Adrenal gland (tissue), 12 donors: ENCODE data around the gene MYO7A. TPM values are rescaled to one million over a fixed set of nuclear protein-coding genes. Genes with fewer than 3 reads are reported as not detected.

Experiments used
- DNase-seq, 7 donors: peaks; one replicate each; pipeline ENCODE4 v3.0.0-alpha.2; 2019 to 2020
- H3K27ac ChIP-seq, 5 donors: fragments of 200-600 bp; sonication (generic) in 4 of 5; 1 replicate in 3 of 5; 2 replicates in 2 of 5; pipeline versions ENCODE4 v1.5.1 to v1.8.0; 2016 to 2020; ENCODE audit warnings: mild to moderate bottlenecking in 1 of 5
- H3K27me3 ChIP-seq: fragments of 200-600 bp; 2 replicates; pipeline ENCODE4 v1.8.0; 2021
- H3K36me3 ChIP-seq, 2 donors: fragments of 200-600 bp; replicated peaks in 1 of 2; 1 replicate in 1 of 2; 2 replicates in 1 of 2; pipeline versions ENCODE4 v1.5.1 to v1.8.0; 2018 to 2022
- H3K4me1 ChIP-seq, 2 donors: fragments of 200-600 bp; replicated peaks in 1 of 2; 1 replicate in 1 of 2; 2 replicates in 1 of 2; pipeline versions ENCODE4 v1.5.1 to v1.8.0; 2018 to 2021
- H3K4me3 ChIP-seq, 4 donors: fragments of 200-600 bp; sonication (generic) in 3 of 4; one replicate each; pipeline ENCODE4 v1.5.1; 2016 to 2018
- H3K9me3 ChIP-seq, 3 donors: fragments of 200-600 bp; sonication (generic) in 1 of 3; replicated peaks in 1 of 3; 1 replicate in 2 of 3; 2 replicates in 1 of 3; pipeline versions ENCODE4 v1.5.1 to v1.8.0; 2016 to 2021
- POLR2A ChIP-seq, 2 donors: fragments of 450-650 bp; IDR thresholded peaks; one replicate each; pipeline ENCODE4 v1.6.1; 2017; ENCODE audit warnings: antibody characterized with exemption in 2 of 2, mild to moderate bottlenecking in 2 of 2, moderate library complexity in 1 of 2
- WGBS, 4 donors: extraction: QIAGEN DNeasy Blood & Tissue Kit in 2 of 4; methylation state at CpG; one replicate each; pipeline versions ENCODE4 v1.1.5 to v1.1.7; 2013 to 2017; 5-methylcytosine and 5-hydroxymethylcytosine counted together
- intact Hi-C, 2 donors: fragments of 100-400 bp; cut with DNase I; formaldehyde crosslinking; loops; one replicate each; pipeline versions ENCODE4 v1.14.1 to v1.15.0; 2022 to 2023
- polyA plus RNA-seq, 3 donors: library from polyadenylated mRNA; stranded (reverse); fragments of 200-250 nt in 2 of 3; fragments of 350-450 nt in 1 of 3; fragmentation: Illumina TruSeq in 1 of 3; extraction: RNeasy Lipid Tissue Mini Kit (QIAGEN cat#74804) in 1 of 3; gene quantifications; one replicate each; pipeline ENCODE4 v1.2.3, GENCODE V29; 2013 to 2014
- total RNA-seq, 9 donors: library from RNA; depleted of rRNA in 4 of 9; stranded (reverse); fragments of >200 nt in 4 of 9; fragments of 120-200 nt in 1 of 9; fragmentation: NEBNext Ultra II Directional in 1 of 9; extraction: Animal tissue kit (Norgen Biotek cat#: 25700) in 1 of 9; gene quantifications; one replicate each; pipeline versions ENCODE4 v1.1.0 to v1.2.4, GENCODE V29; 2013 to 2023
- TF ChIP-seq, protein P1 (sequence below), 6 experiments: fragments of 450-650 bp in 4 of 6; fragments of 200-600 bp in 2 of 6; sonication (generic) in 1 of 6; IDR thresholded peaks; 1 replicate in 5 of 6; 2 replicates in 1 of 6; pipeline versions ENCODE4 v1.5.1 to v1.8.0; 2016 to 2021; ENCODE audit warnings: antibody characterized with exemption in 6 of 6, mild to moderate bottlenecking in 2 of 6, moderate library complexity in 1 of 6
- donor health status: healthy with polysubstance abuse.
- donor health status: Bipolar disorder and iron deficiency.
- donor health status: DM: yes; HTN: yes; CAD: no.
- donor health status: DM: no; HTN: no; CAD: no.
- donor health status: DM: no; HTN: no; CAD: no.
- donor health status: DM: yes; HTN: yes; CAD: no.

Gene MYO7A
- total and polyA plus RNA-seq, 12 donors: 5.5 to 175 (median 91.6) TPM

DNA sequence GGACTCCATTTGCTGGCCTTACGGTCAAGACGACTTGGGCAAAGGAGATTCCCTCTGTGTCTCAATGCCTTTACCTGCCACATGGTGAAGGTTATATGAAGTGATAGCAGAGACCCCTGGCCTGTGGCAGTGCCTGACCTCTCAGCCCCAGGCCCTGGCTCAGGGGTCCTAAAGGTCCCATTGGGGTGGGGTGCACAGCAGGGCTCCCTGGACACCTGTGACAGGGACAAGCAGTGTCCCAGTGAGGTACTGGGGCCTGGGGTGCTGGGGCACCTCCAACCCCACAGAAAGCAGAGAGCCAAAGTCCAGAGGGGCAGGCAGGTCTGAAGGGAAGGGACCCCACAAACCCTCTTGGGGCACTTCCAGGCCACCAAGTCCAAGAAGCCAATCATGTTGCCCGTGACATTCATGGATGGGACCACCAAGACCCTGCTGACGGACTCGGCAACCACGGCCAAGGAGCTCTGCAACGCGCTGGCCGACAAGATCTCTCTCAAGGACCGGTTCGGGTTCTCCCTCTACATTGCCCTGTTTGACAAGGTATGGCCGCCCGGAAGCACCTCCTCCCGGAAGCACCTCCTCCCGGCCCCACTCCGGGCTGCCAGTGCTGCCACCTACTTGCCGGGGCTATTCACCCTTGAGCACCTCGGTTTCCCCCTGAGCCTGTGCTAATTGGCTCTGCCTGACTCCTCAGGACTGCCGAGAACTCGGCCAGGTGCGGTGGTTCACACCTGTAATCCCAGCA is 62.5 kb downstream of the MYO7A start:
- Histone ChIP-seq H3K27me3 (no peaks in the 10 kb centered on the region), H3K36me3 (peaks cover 0 to 52% of the 10 kb centered on the region in 2 donors), H3K27ac (no peak overlapping the region), H3K4me3 (no peak overlapping the region), H3K9me3 (no peaks in the 10 kb centered on the region), H3K4me1 (no peaks in the 10 kb centered on the region)
- WGBS, 4 donors: 85 to 96% (median 90%) methylated on average over 2 to 21 of the region's 21 CpGs
- no peak for TF ChIP-seq POLR2A (IDR thresholded peaks at IDR 0.05)
- TF ChIP-seq, protein P1, sequence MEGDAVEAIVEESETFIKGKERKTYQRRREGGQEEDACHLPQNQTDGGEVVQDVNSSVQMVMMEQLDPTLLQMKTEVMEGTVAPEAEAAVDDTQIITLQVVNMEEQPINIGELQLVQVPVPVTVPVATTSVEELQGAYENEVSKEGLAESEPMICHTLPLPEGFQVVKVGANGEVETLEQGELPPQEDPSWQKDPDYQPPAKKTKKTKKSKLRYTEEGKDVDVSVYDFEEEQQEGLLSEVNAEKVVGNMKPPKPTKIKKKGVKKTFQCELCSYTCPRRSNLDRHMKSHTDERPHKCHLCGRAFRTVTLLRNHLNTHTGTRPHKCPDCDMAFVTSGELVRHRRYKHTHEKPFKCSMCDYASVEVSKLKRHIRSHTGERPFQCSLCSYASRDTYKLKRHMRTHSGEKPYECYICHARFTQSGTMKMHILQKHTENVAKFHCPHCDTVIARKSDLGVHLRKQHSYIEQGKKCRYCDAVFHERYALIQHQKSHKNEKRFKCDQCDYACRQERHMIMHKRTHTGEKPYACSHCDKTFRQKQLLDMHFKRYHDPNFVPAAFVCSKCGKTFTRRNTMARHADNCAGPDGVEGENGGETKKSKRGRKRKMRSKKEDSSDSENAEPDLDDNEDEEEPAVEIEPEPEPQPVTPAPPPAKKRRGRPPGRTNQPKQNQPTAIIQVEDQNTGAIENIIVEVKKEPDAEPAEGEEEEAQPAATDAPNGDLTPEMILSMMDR (IDR thresholded peaks at IDR 0.05): no peak
- intact Hi-C loops: no loop called here
- DNase-seq: no peak

DNA sequence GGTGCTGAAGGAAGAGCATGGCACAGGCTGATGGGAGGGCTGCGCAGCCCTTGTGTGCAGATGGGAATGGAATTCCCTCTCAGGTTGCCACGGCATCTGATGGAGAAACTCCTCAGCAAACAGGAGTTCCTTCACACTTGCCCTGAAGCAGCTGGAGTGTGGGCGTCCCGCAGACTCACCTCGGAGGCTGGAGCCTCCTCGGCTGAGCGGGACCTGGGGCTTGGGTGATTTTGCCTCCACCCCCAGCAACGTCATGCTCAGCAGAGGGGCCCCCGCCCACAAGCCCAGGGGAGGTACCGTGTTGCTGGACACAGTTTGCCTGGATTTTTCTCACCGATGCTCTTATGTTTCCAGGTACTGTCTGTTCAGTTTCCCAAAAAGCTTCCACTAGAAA is 63.4 kb downstream of the MYO7A start:
- Histone ChIP-seq H3K27me3 (no peaks in the 10 kb centered on the region), H3K27ac (no peak overlapping the region), H3K4me1 (no peaks in the 10 kb centered on the region), H3K36me3 (peaks cover 0 to 52% of the 10 kb centered on the region in 2 donors), H3K4me3 (no peak overlapping the region), H3K9me3 (no peaks in the 10 kb centered on the region)
- WGBS, 4 donors: 83 to 93% (median 88%) methylated on average over 3 to 11 of the region's 11 CpGs
- DNase-seq: no peak
- TF ChIP-seq, protein P1 (IDR thresholded peaks at IDR 0.05): no peak
- TF ChIP-seq POLR2A (IDR thresholded peaks at IDR 0.05): no peak
- intact Hi-C loops: no loop called here

DNA sequence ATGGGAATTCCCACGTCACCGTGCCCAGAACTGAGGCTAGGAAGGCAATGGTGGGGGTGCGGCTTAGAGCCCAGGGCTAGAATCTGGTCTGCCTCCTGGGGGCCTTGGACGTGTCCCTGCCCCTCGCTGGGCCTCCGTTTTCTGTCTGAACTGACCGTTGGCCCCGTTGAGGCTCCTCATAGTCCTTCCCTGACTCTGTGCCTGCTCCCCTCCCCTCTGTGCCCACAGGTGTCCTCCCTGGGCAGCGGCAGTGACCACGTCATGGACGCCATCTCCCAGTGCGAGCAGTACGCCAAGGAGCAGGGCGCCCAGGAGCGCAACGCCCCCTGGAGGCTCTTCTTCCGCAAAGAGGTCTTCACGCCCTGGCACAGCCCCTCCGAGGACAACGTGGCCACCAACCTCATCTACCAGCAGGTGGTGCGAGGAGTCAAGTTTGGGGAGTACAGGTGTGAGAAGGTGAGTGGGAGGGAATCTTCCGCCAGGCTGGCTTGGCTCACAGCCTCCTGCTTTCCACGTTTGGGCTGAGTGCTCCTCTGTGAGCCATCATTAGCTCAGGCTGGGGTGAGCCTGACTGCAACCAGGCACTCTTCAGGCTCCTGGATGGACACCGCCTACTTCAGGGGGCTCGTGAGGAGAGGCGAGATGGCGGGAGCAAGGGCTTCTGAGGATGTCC is 63.9 kb downstream of the MYO7A start:
- peak in 2 of 7 donors; percentile 37 to 66 for DNase-seq
- WGBS, 4 donors: 56 to 67% (median 64%) methylated on average over 12 to 27 of the region's 27 CpGs
- Histone ChIP-seq H3K27me3 (no peaks in the 10 kb centered on the region), H3K9me3 (no peaks in the 10 kb centered on the region), H3K4me1 (no peaks in the 10 kb centered on the region), H3K27ac (no peak overlapping the region), H3K36me3 (peaks cover 0 to 55% of the 10 kb centered on the region in 2 donors), H3K4me3 (no peak overlapping the region)
- no peak for TF ChIP-seq POLR2A (IDR thresholded peaks at IDR 0.05)
- TF ChIP-seq, protein P1 (IDR thresholded peaks at IDR 0.05): peak in 4 of 6 experiments; percentile 14 to 41 (median 31)
- intact Hi-C loops: no loop called here

DNA sequence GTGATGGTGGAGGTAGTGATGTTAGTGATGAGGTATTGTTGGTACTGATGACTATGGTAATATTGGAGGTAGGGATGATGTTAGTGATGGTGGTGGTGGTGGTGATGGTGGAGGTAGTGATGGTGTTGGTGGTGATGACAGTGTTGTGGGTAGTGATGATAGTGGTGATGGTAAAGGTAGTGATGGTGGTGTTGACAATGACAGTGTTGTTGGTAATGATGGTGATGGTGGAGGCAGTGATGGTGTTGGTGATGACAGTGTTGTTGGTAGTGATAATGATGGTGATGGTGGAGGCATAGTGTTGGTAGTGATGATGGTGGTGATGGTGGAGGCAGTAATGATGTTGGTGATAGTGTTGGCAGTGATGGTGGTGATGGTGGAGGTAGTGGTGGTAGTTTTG is 65.1 kb downstream of the MYO7A start:
- Histone ChIP-seq H3K4me1 (no peaks in the 10 kb centered on the region), H3K36me3 (peaks cover 0 to 64% of the 10 kb centered on the region in 2 donors), H3K27ac (no peak overlapping the region), H3K27me3 (no peaks in the 10 kb centered on the region), H3K9me3 (no peaks in the 10 kb centered on the region), H3K4me3 (no peak overlapping the region)
- no peak for DNase-seq
- TF ChIP-seq POLR2A (IDR thresholded peaks at IDR 0.05): no peak
- intact Hi-C loops: no loop called here
